Activated CD8-positive, alpha-beta T cell treated with anti-CD3 and anti-CD28 coated beads for 36 hours (primary cell): Measurements from ENCODE around the gene SGMS1. TPM values are rescaled to one million over a fixed set of nuclear protein-coding genes. Genes with fewer than 3 reads are reported as not detected.

Source experiments
- ATAC-seq: fragments of 200-7000 bp; cut with Tn5 transposase; one replicate; pipeline ENCODE4 v1.10.0; 2021; ENCODE audit warnings: mild to moderate bottlenecking, moderate library complexity
- CTCF ChIA-PET: fragments of 350-600 bp; sonication (Branson Sonifier 250); formaldehyde crosslinking; loops from one replicate; lab custom pipeline; 2021; ENCODE audit warnings: antibody characterized with exemption; lab: Charles Lee
- POLR2A ChIA-PET: fragments of 350-600 bp; sonication (Branson Sonifier 250); formaldehyde crosslinking; loops from one replicate; lab custom pipeline; 2021; ENCODE audit warnings: antibody characterized with exemption; lab: Charles Lee
- DNase-seq: peaks from one replicate; pipeline ENCODE4 v3.0.0-alpha.2; 2020
- H3K27ac Mint-ChIP-seq: one replicate; pipeline ENCODE4 v1.8.0; 2021; ENCODE audit warnings: mild to moderate bottlenecking, mixed read lengths
- H3K27me3 Mint-ChIP-seq: one replicate; pipeline ENCODE4 v1.8.0; 2021; ENCODE audit warnings: mixed read lengths
- H3K36me3 Mint-ChIP-seq: one replicate; pipeline ENCODE4 v1.8.0; 2021; ENCODE audit warnings: low read depth, mixed read lengths
- H3K4me1 Mint-ChIP-seq: one replicate; pipeline ENCODE4 v1.8.0; 2021; ENCODE audit warnings: low read depth, mixed read lengths
- H3K4me3 Mint-ChIP-seq: one replicate; pipeline ENCODE4 v1.8.0; 2021; ENCODE audit warnings: mild to moderate bottlenecking, moderate library complexity, mixed read lengths
- H3K9me3 Mint-ChIP-seq: one replicate; pipeline ENCODE4 v1.8.0; 2021; ENCODE audit warnings: mixed read lengths
- intact Hi-C: fragments of 100-400 bp; cut with micrococcal nuclease; formaldehyde crosslinking; loops from one replicate; pipeline ENCODE4 v1.10.0; 2022
- total RNA-seq, 2 experiments: library from RNA; stranded (reverse); gene quantifications; one replicate each; pipeline ENCODE4 v1.2.3, GENCODE V29; 2021
- TF ChIP-seq, protein P1 (sequence below): fragments of 200-600 bp; IDR thresholded peaks from one replicate; pipeline ENCODE4 v1.8.0; 2022; ENCODE audit warnings: antibody characterized with exemption, mild to moderate bottlenecking

Gene SGMS1
- total RNA-seq, 2 experiments from 2014 or later, result 9.0 to 10.6 TPM

GRCh38 chr10:50416181-50416824, 207.5 kb downstream of the SGMS1 start:
- Mint-ChIP-seq H3K27ac (no peak overlapping the region), H3K4me3 (no peak overlapping the region), H3K27me3 (no peaks in the 10 kb centered on the region), H3K36me3 (no peaks in the 10 kb centered on the region), H3K4me1 (peaks cover 36% of the 10 kb centered on the region), H3K9me3 (no peaks in the 10 kb centered on the region)
- CTCF ChIA-PET, result interaction anchor here (1.3 kb wide), 1 partner anchor 48 kb away, joined by 6 read pairs; no protein-coding TSS in a partner anchor
- DNase-seq (no peak), ATAC-seq (no peak)
- POLR2A ChIA-PET, result interaction anchor here (1.4 kb wide), 1 partner anchor 208 kb away, joined by 5 read pairs; the partner anchor contains the start of gene SGMS1
- intact Hi-C loops, result loop anchor here (5.0 kb wide), 1 partner anchor 211 kb away; no protein-coding TSS in a partner anchor
- TF ChIP-seq, protein P1, sequence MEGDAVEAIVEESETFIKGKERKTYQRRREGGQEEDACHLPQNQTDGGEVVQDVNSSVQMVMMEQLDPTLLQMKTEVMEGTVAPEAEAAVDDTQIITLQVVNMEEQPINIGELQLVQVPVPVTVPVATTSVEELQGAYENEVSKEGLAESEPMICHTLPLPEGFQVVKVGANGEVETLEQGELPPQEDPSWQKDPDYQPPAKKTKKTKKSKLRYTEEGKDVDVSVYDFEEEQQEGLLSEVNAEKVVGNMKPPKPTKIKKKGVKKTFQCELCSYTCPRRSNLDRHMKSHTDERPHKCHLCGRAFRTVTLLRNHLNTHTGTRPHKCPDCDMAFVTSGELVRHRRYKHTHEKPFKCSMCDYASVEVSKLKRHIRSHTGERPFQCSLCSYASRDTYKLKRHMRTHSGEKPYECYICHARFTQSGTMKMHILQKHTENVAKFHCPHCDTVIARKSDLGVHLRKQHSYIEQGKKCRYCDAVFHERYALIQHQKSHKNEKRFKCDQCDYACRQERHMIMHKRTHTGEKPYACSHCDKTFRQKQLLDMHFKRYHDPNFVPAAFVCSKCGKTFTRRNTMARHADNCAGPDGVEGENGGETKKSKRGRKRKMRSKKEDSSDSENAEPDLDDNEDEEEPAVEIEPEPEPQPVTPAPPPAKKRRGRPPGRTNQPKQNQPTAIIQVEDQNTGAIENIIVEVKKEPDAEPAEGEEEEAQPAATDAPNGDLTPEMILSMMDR, result no peak

DNA sequence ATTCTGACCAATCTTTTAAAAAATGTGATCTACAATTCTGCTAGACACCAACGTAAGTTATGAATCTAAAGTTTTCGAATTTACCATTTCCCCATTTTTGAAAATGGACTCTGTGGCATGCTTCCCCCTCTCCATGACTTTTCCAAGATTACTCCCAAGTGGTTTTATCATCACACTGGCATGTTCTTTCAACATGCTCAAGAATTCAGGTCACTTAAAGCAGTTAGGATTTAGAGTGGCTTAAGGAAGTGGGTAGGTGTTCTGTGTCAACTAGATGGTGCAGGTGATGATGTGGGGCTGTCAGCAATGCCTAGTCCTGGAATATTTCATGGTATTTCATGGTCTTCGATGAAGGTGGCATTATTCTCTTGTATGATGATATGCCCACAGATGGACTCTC, 208.5 kb downstream of the SGMS1 start:
- no peak overlapping the region for H3K27ac Mint-ChIP-seq
- intact Hi-C loops, result loop anchor here (5.0 kb wide), 1 partner anchor 212 kb away; no protein-coding TSS in a partner anchor
- no peak for ATAC-seq

DNA sequence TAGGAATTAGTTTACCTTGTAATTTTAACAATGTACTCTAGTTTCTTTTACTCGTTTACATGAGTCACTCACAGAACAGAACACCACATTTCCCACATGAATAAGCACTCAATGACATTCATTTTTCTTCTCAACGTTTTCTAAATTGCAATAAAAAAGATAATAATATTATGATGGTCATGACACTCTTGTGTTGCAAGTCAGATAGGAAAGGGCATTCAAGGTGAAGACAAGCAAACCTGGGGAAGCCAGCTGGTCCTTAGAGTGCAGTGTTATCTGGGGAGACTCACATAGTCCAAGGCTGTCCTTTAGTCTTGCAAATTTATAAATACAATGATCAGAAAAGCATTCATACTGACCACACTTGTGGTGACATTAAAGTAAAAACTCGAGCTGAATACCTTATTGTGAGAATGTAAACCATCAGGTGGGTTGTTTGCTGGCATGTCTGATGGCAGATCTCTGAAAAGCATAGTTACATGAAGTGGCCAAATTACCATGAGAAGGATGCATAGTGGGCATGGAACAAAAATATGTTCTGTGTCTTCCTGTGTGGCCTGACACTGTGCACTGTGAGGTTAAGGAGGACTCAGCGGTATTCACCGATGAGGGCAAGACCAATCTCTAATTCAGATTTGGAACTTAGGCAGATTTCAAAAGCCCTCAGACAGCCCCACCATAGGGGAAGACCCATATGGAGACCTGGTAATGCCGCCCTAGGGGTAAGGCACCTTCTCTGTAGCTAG, 213.5 kb downstream of the SGMS1 start:
- H3K4me3 Mint-ChIP-seq, result no peak overlapping the region
- ATAC-seq (peak; percentile 45), DNase-seq (no peak)
- intact Hi-C loops, result no loop called here
- no peaks in the 10 kb centered on the region for H3K27me3 Mint-ChIP-seq
- peaks cover 14% of the 10 kb centered on the region for H3K36me3 Mint-ChIP-seq
- TF ChIP-seq, protein P1, result no peak
- H3K27ac Mint-ChIP-seq, result no peak overlapping the region
- ChIA-PET POLR2A (no interaction called here), CTCF (interaction anchor here (1.4 kb wide), 1 partner anchor 11 kb away, joined by 3 read pairs; no protein-coding TSS in a partner anchor)
- peaks cover 10% of the 10 kb centered on the region for H3K9me3 Mint-ChIP-seq
- H3K4me1 Mint-ChIP-seq, result peaks cover 22% of the 10 kb centered on the region

More for the DNA sequence above, 208.5 kb downstream of the SGMS1 start:
- ChIA-PET POLR2A (no interaction called here), CTCF (interaction anchor here (1.3 kb wide), 1 partner anchor 47 kb away, joined by 6 read pairs; no protein-coding TSS in a partner anchor)
- no peak for DNase-seq
- H3K9me3 Mint-ChIP-seq, result no peaks in the 10 kb centered on the region
- H3K4me3 Mint-ChIP-seq, result no peak overlapping the region
- H3K27me3 Mint-ChIP-seq, result no peaks in the 10 kb centered on the region
- peaks cover 36% of the 10 kb centered on the region for H3K4me1 Mint-ChIP-seq
- H3K36me3 Mint-ChIP-seq, result no peaks in the 10 kb centered on the region
- TF ChIP-seq, protein P1, result no peak

DNA sequence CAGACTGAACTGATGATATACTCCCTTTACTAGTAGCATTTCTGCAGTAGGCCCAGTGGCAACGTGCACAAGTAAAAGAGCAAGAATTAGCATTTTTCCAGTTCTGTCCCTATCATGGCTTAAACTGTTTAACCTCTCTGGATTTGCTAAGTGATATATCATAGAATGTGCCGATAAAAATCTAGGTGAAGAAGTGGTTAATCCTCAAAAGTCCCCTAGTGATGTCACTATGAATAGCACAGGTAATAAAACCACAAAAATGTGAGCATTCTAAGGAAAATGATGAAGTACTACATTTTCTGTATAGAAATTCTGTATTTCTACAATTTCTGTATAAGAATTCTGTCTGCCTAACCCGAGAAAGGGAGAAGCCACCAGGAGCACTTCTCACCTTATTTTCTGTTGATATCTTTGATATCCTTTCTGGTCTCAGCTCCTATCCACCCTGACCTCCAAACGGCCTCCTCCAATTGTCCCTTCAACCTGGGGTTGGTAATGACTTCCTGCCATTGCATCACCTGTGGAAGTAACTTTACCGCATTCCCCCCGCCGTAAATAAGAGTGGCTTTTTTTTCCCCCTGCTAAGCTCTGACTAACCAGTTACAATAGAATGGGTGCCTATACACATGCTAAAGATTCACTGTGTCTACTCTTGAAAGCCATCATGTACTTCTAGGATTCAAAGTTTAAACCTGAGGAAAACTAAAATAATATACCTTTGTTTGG, 216.5 kb downstream of the SGMS1 start:
- Mint-ChIP-seq H3K4me3 (no peak overlapping the region), H3K9me3 (peaks cover 10% of the 10 kb centered on the region), H3K36me3 (peaks cover 17% of the 10 kb centered on the region), H3K4me1 (peaks cover 23% of the 10 kb centered on the region), H3K27me3 (no peaks in the 10 kb centered on the region), H3K27ac (no peak overlapping the region)
- no peak for ATAC-seq
- DNase-seq, result no peak
- CTCF ChIA-PET, result no interaction called here
- TF ChIP-seq, protein P1, result no peak
- intact Hi-C loops, result no loop called here
- POLR2A ChIA-PET, result interaction anchor here (1.2 kb wide), 1 partner anchor 13 kb away, joined by 3 read pairs; no protein-coding TSS in a partner anchor
